Skeletal muscle satellite cell (primary cell): ENCODE results near the gene APMAP.
"Not testable (repeated sequence)": the region's sequence is repeated elsewhere in the genome, so short reads cannot be mapped to it uniquely, and the experiment has no call there.

Experiments used
- H3K27me3 ChIP-seq: 2 replicates; pipeline ENCODE4 v1.7.0; 2013; ENCODE audit warnings: low read length; ENCODE audit not compliant: control insufficient read depth, insufficient read depth
- H3K36me3 ChIP-seq: 2 replicates; pipeline ENCODE4 v1.7.0; 2013; ENCODE audit warnings: mild to moderate bottlenecking, control low read depth, low read length; ENCODE audit not compliant: insufficient read depth
- H3K4me1 ChIP-seq: 2 replicates; pipeline ENCODE4 v1.7.0; 2013; ENCODE audit warnings: low read length; ENCODE audit not compliant: control insufficient read depth, insufficient read depth
- H3K4me2 ChIP-seq: 2 replicates; pipeline ENCODE4 v1.7.0; 2013; ENCODE audit warnings: mild to moderate bottlenecking, low read length
- H3K4me3 ChIP-seq: 2 replicates; pipeline ENCODE4 v1.7.0; 2013; ENCODE audit warnings: low read length
- H3K9ac ChIP-seq: 2 replicates; pipeline ENCODE4 v1.7.0; 2013; ENCODE audit warnings: mild to moderate bottlenecking, low read depth, low read length, moderate library complexity
- H3K9me3 ChIP-seq: replicated peaks from 2 replicates; pipeline ENCODE4 v1.7.0; 2013; ENCODE audit warnings: mild to moderate bottlenecking, control low read depth, low read length

The APMAP gene

DNA sequence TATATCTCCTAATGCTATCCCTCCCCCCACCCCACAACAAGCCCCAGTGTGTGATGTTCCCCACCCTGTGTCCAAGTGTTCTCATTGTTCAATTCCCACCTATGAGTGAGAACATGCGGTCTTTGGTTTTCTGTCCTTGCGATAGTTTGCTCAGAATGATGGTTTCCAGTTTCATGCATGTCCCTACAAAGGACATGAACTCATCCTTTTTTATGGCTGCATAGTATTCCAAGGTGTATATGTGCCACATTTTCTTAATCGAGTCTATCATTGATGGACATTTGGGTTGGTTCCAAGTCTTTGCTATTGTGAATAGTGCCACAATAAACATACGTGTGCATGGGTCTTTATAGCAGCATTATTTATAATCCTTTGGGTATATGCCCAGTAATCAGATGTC, 8.8 kb upstream of the APMAP start:
- H3K4me3 ChIP-seq, H3K4me1 ChIP-seq, H3K9ac ChIP-seq, H3K36me3 ChIP-seq, H3K4me2 ChIP-seq, H3K9me3 ChIP-seq: not testable (repeated sequence)
- peaks cover 32% of the 10 kb centered on the region for H3K27me3 ChIP-seq

DNA sequence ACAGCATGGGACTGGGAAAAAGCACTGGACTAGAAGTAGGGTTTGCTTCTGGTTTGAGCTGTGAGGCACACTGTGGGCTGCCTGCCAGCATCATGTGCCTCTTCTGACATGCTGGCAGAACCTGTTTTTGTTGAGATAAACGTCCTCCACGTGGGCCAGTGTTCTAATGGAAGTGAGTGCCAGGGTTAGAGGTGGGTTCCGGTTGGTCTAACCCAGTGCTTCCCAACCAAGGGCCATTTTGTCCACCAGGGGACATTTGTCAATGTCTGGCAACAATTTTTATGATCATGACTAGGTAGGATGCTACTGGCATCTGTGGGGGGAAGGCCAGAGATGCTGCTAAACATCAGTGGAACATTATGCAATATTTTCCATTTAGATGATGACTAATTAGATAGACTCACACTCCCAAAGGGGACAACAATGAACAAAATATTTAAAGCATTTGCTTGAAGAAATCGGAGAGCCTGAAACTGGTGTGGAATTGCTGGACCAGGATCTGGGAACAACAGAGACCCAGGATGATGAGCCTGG, 7.8 kb upstream of the APMAP start:
- peak overlapping the region; percentile 12 for H3K4me2 ChIP-seq
- no peak overlapping the region for H3K4me3 ChIP-seq
- H3K27me3 ChIP-seq: peaks cover 32% of the 10 kb centered on the region
- no peaks in the 10 kb centered on the region for H3K36me3 ChIP-seq
- H3K9me3 ChIP-seq: no peaks in the 10 kb centered on the region
- H3K4me1 ChIP-seq: peaks cover 10% of the 10 kb centered on the region
- H3K9ac ChIP-seq: no peak overlapping the region

DNA sequence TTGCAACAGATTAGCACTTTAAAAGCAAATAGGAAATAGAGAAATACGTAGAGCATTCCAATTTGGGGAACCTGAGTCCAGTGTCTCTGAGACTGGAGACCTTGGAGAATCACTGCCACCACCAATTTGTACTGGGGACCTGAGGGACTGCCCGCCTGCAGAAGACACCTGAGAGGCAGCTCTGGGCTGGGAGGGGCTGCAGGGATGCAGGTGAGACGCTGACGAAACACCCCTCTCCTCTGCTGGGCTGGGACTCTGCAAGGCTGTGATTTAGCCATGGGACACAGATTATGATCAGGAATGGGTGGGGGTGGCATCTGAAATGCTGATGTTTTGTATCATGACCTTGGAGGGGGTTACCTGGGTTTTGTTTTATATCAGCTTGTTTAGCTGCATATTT, 7.0 kb upstream of the APMAP start:
- Histone ChIP-seq H3K9me3 (no peaks in the 10 kb centered on the region), H3K4me2 (no peak overlapping the region), H3K9ac (no peak overlapping the region), H3K4me3 (no peak overlapping the region), H3K27me3 (peaks cover 32% of the 10 kb centered on the region), H3K36me3 (no peaks in the 10 kb centered on the region), H3K4me1 (peaks cover 14% of the 10 kb centered on the region)

DNA sequence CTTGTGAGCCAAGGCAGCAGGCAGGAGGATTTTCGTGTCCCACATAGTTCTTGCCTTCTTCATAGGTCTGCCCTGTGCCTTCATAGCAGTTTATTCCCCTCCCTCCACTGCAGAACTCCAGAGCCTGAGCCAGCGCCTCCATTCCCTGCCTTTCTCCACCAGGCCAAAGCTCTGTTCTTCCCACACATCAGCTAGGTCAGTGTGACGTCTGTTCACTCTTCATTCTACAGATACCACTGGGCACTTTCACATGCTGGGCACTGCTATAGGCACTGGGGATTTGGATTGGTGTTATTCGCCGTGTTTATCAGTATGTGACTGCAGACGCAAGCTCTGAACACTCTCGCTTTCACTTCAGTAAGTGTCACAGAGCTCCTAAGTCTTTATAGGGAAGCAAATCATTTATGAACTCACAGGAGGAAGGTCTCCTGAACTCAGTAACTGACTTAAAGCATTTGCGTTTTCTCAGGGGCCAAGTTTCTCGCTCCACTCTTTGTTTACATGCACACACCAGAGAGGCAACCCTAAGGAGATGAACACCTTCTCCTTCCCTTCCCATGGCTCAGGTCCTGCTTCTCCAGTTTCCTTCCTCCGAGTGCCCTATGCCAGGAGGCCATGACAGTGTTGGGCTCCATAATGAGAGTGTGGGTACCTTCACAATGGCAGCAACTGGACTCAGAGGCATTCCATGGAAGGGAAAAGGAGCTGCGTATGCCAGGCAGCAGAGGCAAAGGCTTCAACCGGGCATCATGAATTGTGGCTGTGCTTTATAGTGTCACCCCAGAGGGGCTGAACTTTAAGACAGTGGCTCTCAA, 6.3 kb upstream of the APMAP start:
- Histone ChIP-seq H3K36me3 (no peaks in the 10 kb centered on the region), H3K4me2 (no peak overlapping the region), H3K9ac (no peak overlapping the region), H3K27me3 (peaks cover 32% of the 10 kb centered on the region), H3K4me1 (peaks cover 16% of the 10 kb centered on the region), H3K9me3 (no peaks in the 10 kb centered on the region), H3K4me3 (no peak overlapping the region)

DNA sequence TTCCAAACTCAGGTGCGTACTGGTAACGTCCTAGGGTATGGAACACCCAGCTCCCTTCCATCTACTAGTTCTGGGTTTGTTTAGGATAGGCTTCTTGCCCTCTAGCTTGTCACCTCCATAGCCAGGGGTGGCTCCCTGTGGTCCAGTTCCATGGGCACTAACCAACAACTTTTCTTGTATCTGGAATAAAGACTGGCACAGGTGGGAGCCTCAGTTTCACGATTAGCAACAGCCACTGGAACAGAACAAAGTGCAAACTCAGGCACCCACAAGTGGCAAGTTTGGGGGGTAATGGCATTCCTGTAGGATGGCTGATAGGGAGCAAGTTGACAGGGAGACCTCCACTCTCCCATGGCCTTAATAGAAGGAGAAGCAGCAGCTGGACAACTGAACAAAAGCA, 5.6 kb upstream of the APMAP start:
- Histone ChIP-seq H3K27me3 (peaks cover 28% of the 10 kb centered on the region), H3K36me3 (no peaks in the 10 kb centered on the region), H3K4me3 (no peak overlapping the region), H3K9me3 (no peaks in the 10 kb centered on the region), H3K4me2 (no peak overlapping the region), H3K4me1 (peaks cover 21% of the 10 kb centered on the region), H3K9ac (no peak overlapping the region)

DNA sequence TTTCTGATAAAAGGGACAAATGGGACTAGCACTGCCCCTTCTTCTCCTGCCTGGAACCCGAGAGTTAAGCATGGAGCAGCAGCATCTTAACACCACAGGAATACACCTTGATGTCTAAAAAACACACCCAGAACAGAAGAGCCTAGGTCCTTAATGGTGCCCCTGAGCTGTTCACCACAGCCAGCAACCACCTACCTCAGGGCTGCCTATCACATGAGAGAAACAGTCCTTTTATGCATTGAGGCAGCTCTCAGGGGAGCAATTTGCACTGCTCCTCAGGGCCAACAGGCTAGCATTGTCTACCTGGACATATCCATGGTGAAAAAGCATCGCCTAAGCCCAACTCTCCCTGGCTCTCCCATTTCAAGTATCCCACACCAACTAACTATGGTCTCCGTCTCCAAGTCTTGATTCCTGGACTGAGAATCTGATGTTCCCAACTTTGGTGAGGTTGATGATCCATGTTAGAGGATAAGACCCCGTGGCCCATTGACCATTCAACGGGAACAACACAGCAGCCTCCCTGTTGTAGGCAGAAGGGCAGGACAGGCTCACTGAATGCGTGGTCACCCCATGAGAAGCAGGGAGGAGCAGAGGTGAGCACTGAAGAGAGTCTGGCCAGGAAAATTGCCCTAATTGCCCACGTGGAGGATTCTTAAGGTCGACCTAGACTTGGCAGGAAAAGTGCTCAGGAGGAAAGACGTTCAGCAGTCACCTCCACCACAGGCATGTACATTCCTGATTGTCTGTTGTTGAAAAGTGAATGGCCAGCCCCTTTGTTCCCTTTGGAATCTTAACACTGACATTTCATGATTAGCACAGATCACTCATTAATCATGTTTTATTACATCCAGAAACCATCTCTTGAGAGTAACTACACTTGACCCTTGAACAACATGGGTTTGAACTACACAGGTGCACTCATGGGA, 4.2 kb upstream of the APMAP start:
- peaks cover 28% of the 10 kb centered on the region for H3K27me3 ChIP-seq
- H3K4me3 ChIP-seq: no peak overlapping the region
- H3K9ac ChIP-seq: no peak overlapping the region
- no peaks in the 10 kb centered on the region for H3K36me3 ChIP-seq
- H3K9me3 ChIP-seq: no peaks in the 10 kb centered on the region
- no peak overlapping the region for H3K4me2 ChIP-seq
- peaks cover 26% of the 10 kb centered on the region for H3K4me1 ChIP-seq

DNA sequence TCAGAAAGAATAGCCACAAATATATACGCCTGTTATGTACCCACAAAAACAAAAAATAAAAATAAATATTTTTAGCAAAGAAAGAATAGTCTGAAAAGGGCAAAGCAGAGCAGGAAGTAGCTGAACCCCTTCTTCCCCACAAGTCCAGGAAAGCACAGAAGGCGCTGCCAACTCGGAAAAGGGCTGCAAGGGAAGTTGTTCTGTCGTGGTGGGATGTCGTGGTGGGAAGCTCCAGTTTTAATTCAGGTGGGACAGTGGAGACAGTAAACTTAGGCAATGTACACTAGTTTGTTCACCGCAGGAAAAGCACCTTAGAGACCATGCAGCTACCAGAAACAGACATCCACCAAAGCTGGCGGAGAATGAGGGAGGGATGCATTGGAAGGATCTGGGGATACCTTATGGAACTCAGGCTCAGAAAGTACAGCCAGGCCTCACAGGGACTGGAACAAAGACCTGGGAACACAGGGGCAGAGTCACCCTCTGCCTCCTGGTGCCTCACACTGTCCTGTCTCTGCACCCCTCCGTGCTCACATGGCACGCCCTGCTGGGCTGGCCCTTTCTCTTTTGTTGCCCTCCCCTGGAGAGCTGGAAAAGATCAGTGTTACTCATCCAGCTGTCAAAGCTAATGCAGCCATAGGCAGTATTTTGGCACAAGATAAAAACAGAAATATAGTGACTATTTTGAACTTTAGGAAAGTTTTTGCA, 3.3 kb upstream of the APMAP start:
- H3K9ac ChIP-seq: no peak overlapping the region
- H3K36me3 ChIP-seq: no peaks in the 10 kb centered on the region
- no peak overlapping the region for H3K4me3 ChIP-seq
- H3K4me1 ChIP-seq: peaks cover 33% of the 10 kb centered on the region
- H3K9me3 ChIP-seq: no peaks in the 10 kb centered on the region
- H3K27me3 ChIP-seq: peaks cover 28% of the 10 kb centered on the region
- no peak overlapping the region for H3K4me2 ChIP-seq

DNA sequence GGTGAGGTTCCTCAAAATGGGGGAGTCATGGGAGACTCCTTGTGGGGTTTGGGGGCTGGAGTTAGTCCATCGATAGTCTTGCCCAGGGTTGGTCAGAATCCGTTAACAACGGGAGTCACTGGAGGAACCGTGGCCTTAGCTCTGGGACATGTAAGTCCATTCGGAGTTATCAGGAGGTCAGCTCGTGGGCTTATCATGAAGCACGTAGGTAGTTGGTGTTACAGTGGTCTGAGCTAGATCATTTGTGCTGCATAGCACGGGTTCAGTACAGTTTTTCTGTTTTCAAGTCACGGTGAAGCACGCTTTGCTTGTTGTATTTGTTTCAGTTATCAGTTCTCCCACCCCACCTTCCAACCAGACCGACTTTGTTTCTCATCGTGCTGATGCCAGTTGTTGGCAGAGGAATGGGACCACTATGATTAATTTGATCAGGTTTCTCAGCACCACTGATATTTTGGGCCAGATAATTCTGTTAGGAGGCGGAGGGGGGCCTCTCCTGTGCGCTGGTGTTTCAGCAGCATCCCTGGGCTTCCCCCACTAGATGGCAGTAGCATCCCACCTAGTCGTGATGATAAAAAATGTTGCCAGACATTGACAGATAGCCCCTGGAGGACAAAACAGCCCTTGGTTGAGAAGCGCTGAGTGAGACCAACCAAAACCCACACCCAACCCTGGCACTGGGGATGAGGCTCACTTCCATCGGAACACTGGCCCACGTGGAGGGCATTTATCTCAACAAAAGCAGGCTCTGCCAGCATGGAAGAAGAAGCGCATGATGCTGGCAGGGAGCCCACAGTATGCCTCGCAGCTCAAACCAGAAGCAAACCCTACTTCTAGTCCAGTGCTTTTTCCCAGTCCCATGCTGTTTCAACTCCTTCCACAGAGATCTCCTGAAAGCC, 2.2 kb upstream of the APMAP start:
- Histone ChIP-seq H3K36me3 (no peaks in the 10 kb centered on the region), H3K9ac (no peak overlapping the region), H3K9me3 (no peaks in the 10 kb centered on the region), H3K4me2 (peak overlapping the region; percentile 70), H3K4me1 (peaks cover 25% of the 10 kb centered on the region), H3K27me3 (peaks cover 28% of the 10 kb centered on the region), H3K4me3 (peak overlapping the region; percentile 10)

DNA sequence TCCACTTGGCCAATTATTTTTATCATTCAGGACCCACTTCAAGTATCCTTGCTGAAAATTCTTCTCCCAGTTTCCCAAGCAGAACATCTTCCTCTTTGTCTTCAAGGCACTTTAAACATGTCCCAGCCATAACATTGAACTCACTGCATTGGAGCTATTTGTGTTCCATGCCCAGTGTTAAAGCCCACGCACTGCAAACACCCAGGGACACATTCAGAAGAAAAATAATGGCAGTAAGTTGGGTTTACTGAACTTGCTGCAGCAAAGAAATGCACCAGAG, 1.6 kb upstream of the APMAP start:
- H3K4me2 ChIP-seq: no peak overlapping the region
- no peaks in the 10 kb centered on the region for H3K9me3 ChIP-seq
- H3K4me1 ChIP-seq: peaks cover 25% of the 10 kb centered on the region
- no peaks in the 10 kb centered on the region for H3K36me3 ChIP-seq
- peaks cover 22% of the 10 kb centered on the region for H3K27me3 ChIP-seq
- H3K9ac ChIP-seq: no peak overlapping the region
- no peak overlapping the region for H3K4me3 ChIP-seq

DNA sequence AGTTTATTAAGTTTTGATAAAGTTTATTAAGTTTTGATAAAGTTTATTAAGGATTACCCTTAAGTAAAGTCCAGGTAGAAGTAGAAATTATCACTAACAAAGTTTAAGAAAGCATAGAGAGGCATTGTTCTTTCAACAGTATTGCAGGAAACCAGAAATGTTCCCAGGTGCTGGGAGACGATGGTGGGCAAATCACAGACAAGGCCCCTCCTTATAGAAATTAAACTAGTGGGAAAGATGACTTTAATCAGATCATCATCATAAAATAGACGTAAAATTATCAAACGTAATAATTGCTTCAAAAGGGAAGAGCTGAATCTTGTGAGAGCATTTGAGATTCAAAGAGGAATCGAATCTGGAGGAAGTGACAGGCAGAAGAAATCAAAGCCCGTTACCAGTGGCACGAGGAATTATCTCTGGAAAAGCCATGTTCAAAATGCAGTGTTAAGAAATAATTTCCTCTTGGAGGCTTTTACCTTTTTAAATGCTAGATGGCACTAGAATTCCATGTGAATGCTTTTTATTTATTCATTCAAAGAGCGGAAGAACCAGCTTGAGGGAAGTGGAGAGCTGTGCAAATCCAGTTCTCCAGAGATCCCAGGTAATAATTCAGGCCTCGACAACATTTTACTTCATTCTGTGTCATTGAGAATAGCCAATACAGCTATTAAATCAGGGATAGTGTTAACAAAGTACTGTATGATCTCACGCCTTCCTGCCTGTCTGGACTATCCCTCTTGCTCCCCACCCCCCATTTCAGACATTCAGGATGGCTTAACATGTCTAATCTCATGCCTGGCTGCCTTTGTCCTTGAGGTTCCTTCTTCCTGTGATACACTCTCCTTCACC, 1.0 kb upstream of the APMAP start:
- Histone ChIP-seq H3K9me3 (no peaks in the 10 kb centered on the region), H3K4me1 (peaks cover 25% of the 10 kb centered on the region), H3K4me3 (peak overlapping the region; percentile 95), H3K4me2 (peak overlapping the region; percentile 96), H3K27me3 (peaks cover 17% of the 10 kb centered on the region), H3K36me3 (no peaks in the 10 kb centered on the region), H3K9ac (peak overlapping the region; percentile 87)
